CD4-positive, alpha-beta T cell treated with Interleukin-6 at 100 ng/mL for 8 hours (primary cell): ENCODE data around the gene TMEM59.

Source experiments
- DNase-seq: peaks from one replicate; pipeline ENCODE4 v3.0.0-alpha.2; 2020; ENCODE audit warnings: mixed read lengths, low spot score

The TMEM59 gene

GRCh38 chr1:53982034-53982762, 70.8 kb downstream of the TMEM59 start:
- no peak for DNase-seq

- DNase-seq: no peak
These were observed 71.8 kb downstream of the TMEM59 start for GRCh38 chr1:53981220-53981619.

- DNase-seq: no peak
These were observed 73.1 kb downstream of the TMEM59 start for GRCh38 chr1:53979712-53980450.
